ENCODE data around the gene ODF4.

GRCh38 chr17:8371786-8372185, 32.1 kb downstream of the ODF4 start:
- TF ChIP-seq ZC3H10 (CRISPR knock-in tag; IDR thresholded peaks at IDR 0.05) (no peak), CREB5 (CRISPR knock-in tag; IDR thresholded peaks at IDR 0.05; ENCODE audit: low read depth) (no peak), BACH2 (CRISPR knock-in tag; IDR thresholded peaks at IDR 0.05; ENCODE audit: borderline replicate concordance) (no peak), TSHZ2 (CRISPR knock-in tag; IDR thresholded peaks at IDR 0.05) (no peak), TCF4 (CRISPR knock-in tag; IDR thresholded peaks at IDR 0.05; ENCODE audit: borderline replicate concordance) (no peak)

Data from SK-N-SH treated with all-trans-retinoic acid at 6 μM for 48 hours (cell line).